ENCODE results near the gene SPNS3.

Gene SPNS3

GRCh38 chr17:4490637-4491061, 56.9 kb downstream of the SPNS3 start:
- H3F3A ChIP-seq (ENCODE audit: control insufficient read depth, insufficient read depth): no peaks in the 10 kb centered on the region
- no peaks in the 10 kb centered on the region for H3K36me3 ChIP-seq (ENCODE audit: control insufficient read depth, low read length)
- no peaks in the 10 kb centered on the region for H3K79me2 ChIP-seq (ENCODE audit: control insufficient read depth, low read length)
- peaks cover 22% of the 10 kb centered on the region for H3K27me3 ChIP-seq (ENCODE audit: control insufficient read depth, low read length)
- H3K4me3 ChIP-seq (ENCODE audit: low read length): no peak overlapping the region
- TF ChIP-seq EZH2phosphoT487 (IDR thresholded peaks at IDR 0.05; ENCODE audit: borderline replicate concordance, low read length): no peak
- H3K9me2 ChIP-seq (replicated peaks; ENCODE audit: control insufficient read depth, low read length): no peaks in the 10 kb centered on the region
- H3K27ac ChIP-seq (ENCODE audit: low read depth, low read length): no peak overlapping the region
- no peak overlapping the region for H3K4me2 ChIP-seq (ENCODE audit: low read length)
- H3K9me3 ChIP-seq (ENCODE audit: control insufficient read depth, insufficient read depth, low read length): no peaks in the 10 kb centered on the region
- peaks cover 10% of the 10 kb centered on the region for H3K4me1 ChIP-seq (ENCODE audit: control insufficient read depth, low read length)
- no peaks in the 10 kb centered on the region for H4K20me1 ChIP-seq (ENCODE audit: control insufficient read depth, insufficient read depth, low read depth, low read length)

GRCh38 chr17:4492721-4493561, 59.2 kb downstream of the SPNS3 start:
- Histone ChIP-seq H3K4me3 (ENCODE audit: low read length) (no peak overlapping the region), H3K79me2 (ENCODE audit: control insufficient read depth, low read length) (no peaks in the 10 kb centered on the region), H4K20me1 (ENCODE audit: control insufficient read depth, insufficient read depth, low read depth, low read length) (no peaks in the 10 kb centered on the region), H3K4me1 (ENCODE audit: control insufficient read depth, low read length) (peaks cover 20% of the 10 kb centered on the region), H3F3A (ENCODE audit: control insufficient read depth, insufficient read depth) (0 out of 2 replicates have a peak, but pooled peaks cover 3% of the 10 kb centered on the region), H3K27ac (ENCODE audit: low read depth, low read length) (no peak overlapping the region), H3K9me2 (replicated peaks; ENCODE audit: control insufficient read depth, low read length) (no peaks in the 10 kb centered on the region), H3K27me3 (ENCODE audit: control insufficient read depth, low read length) (peaks cover 42% of the 10 kb centered on the region), H3K4me2 (ENCODE audit: low read length) (no peak overlapping the region), H3K9me3 (ENCODE audit: control insufficient read depth, insufficient read depth, low read length) (no peaks in the 10 kb centered on the region), H3K36me3 (ENCODE audit: control insufficient read depth, low read length) (no peaks in the 10 kb centered on the region)
- no peak for TF ChIP-seq EZH2phosphoT487 (IDR thresholded peaks at IDR 0.05; ENCODE audit: borderline replicate concordance, low read length)
- no peak for TF ChIP-seq CTCF (IDR thresholded peaks at IDR 0.05; ENCODE audit: low read depth, low read length, poor library complexity, severe bottlenecking)

- peaks cover 62% of the 10 kb centered on the region for H3K27me3 ChIP-seq (ENCODE audit: control insufficient read depth, low read length)
- peak overlapping the region; percentile 5 for H3K4me2 ChIP-seq (ENCODE audit: low read length)
Observed at GRCh38 chr17:4497101-4497824, 63.5 kb downstream of the SPNS3 start.

More at GRCh38 chr17:4497101-4497824, 63.5 kb downstream of the SPNS3 start:
- Histone ChIP-seq H3K27ac (ENCODE audit: low read depth, low read length) (no peak overlapping the region), H3K9me3 (ENCODE audit: control insufficient read depth, insufficient read depth, low read length) (no peaks in the 10 kb centered on the region), H3F3A (ENCODE audit: control insufficient read depth, insufficient read depth) (0 out of 2 replicates have a peak, but pooled peaks cover 3% of the 10 kb centered on the region), H3K9me2 (replicated peaks; ENCODE audit: control insufficient read depth, low read length) (no peaks in the 10 kb centered on the region), H4K20me1 (ENCODE audit: control insufficient read depth, insufficient read depth, low read depth, low read length) (no peaks in the 10 kb centered on the region), H3K4me1 (ENCODE audit: control insufficient read depth, low read length) (peaks cover 39% of the 10 kb centered on the region), H3K79me2 (ENCODE audit: control insufficient read depth, low read length) (no peaks in the 10 kb centered on the region), H3K4me3 (ENCODE audit: low read length) (no peak overlapping the region), H3K36me3 (ENCODE audit: control insufficient read depth, low read length) (no peaks in the 10 kb centered on the region)
- no peak for TF ChIP-seq EZH2phosphoT487 (IDR thresholded peaks at IDR 0.05; ENCODE audit: borderline replicate concordance, low read length)
- TF ChIP-seq CTCF (IDR thresholded peaks at IDR 0.05; ENCODE audit: low read depth, low read length, poor library complexity, severe bottlenecking): no peak

All from DOHH2 (cell line).